Measurements from ENCODE around the gene EBF4.

GRCh38 chr20:2798095-2798805 lies 105.7 kb downstream of the EBF4 start:
- TF ChIP-seq CTCF (IDR thresholded peaks at IDR 0.05; ENCODE audit: insufficient read depth, low read length, poor library complexity, severe bottlenecking), result no peak
- TF ChIP-seq EZH2phosphoT487 (conservative IDR thresholded peaks at IDR 0.05; ENCODE audit: low read length), result no peak

Measured in SU-DHL-6 (cell line).